Activated CD8-positive, alpha-beta memory T cell treated with anti-CD3 and anti-CD28 coated beads, Interleukin-2, amount 50 U/mL, for 1 hour (primary cell): ENCODE results near the gene IL17RA.
"Not testable (repeated sequence)": the region's sequence is repeated elsewhere in the genome, so short reads cannot be mapped to it uniquely, and the experiment has no call there.

Experiments used
- DNase-seq: peaks from one replicate; pipeline ENCODE4 v3.0.0-alpha.2; 2020; ENCODE audit errors: extremely low read depth

Gene IL17RA

DNA sequence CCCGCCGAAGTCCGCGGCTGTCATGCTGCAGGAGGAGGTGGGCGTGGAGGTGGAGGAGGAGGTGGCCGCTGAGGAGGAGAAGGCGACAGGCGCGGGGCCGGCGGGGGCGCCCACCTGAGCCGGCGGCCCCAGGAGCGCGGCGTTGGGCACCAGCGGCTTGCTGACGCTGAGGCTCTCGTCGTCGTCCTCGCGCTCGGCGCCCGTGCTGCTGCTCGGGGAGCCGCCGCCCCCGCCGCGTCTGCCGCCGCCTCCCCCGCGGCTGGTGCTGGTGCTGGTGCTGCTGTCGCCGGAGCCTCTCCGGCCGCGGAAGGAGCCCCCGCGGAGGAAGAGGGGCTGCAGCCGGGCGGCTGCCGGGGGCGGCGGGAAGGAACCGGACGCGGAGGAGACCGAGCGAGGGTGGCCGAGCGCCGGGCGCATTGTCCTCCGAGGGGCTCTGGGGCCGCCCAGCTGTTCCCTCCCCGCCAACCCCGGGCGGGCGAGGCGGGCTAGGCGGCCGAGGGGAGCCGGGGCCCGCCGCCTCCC is 36.0 kb downstream of the IL17RA start:
- no peak for DNase-seq

DNA sequence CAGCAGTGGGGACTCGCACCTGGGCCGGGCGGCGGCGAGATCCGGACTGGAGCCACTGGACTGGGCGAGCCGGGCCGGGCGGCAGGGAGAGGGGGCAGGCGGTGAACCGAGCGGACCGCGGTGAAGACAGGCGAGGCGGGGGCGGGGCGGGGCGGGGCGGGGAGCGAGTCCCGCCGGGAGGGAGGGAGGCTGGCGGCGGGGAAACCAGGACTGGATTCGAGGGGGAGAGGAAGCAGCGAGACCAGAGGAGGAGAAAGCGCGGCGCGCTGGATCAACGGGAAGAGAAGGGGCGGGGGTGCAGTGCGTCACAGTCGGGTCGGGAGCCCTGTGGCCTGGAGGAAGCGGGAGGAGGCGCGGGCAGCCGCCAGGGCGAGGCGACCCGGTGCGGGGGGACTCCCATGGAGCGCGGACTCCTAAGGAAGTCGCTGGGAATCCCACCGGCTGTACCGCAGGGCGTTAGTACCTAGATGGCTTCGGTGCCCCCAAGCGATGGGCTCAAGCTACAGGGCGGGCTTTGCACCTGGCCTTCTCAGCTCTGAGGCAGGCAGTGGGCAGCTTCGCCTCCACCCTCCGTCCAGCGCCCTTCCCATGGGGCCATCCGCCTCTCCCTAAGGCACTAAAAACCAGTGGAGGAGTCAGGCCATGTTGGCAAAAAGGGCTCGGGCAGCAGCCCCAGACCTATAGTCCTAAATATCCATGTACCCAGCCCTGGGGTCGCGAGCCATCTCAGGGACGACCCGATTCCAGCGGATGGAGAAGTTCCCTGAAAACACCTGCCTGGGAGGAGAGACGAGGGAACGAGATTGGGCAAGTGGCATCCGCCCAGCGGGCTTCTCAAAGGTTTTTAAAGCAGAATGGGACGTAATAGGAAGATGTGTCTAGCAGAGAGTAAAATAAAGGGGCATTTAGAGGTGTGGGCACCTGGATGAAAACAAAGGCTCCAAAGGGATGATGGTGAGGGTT is 36.7 kb downstream of the IL17RA start, which contains the start of gene TMEM121B:
TMEM121B (minus strand) TSS at position 128 of the 963 bp plus-strand sequence. CDS start 233 bp downstream, outside the sequence.
- no peak for DNase-seq

DNA sequence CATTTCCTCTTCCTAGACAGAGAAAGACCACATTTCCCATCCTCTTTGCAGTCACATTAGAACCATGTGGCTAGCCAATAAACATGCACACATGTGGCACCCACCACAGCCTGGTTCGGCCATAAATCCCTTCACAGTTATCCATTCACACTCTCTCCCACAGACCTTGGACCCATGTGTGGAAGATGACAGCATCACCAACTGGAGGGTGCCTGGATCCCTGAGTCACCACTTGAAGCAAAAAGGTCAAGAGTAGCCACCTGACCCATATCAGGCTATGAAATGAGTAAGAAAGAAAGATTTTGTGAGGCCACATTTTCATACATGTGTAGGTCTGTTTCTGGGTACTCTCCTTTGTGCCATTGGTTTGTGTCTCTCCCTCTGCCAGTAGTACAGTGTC is 45.4 kb downstream of the IL17RA start:
- DNase-seq: no peak

DNA sequence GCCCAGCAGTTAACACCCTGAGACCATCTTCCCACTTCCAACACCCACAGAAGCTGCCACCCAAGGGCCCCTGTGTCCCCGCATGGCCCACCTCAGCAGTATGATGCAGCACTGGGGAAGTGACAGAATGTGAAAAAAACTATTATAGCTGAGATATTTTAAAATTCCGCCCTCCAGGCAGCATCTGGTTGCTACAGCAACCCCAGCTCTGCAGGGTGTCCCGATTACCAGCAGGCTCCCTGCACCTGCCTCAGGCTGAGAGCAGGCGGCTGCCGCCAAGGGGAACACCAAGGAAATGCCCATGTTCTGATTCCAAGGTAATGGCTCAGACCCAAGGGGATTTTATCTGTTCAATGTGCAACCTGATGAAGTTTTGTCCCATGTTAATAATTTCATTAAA is 46.9 kb downstream of the IL17RA start:
- no peak for DNase-seq

DNA sequence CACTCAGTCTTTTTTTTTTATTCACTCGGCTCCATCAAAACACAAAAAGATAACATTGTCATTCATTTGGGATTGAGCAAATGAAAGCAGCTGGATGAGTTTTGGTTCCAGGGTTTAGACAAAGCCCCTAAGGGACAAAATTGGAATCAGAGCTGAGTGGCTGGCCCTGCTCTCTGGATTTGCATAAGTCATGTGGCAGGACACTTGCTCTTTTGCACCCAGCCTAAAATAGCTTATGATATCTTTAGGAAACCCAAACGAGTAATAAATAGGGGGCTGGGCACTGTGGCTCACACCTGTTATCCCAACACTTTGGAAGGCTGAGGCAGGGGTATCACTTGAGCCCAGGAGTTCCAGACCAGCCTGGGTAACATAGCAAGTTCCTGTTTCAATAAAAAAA is 47.3 kb downstream of the IL17RA start:
- DNase-seq: no peak

DNA sequence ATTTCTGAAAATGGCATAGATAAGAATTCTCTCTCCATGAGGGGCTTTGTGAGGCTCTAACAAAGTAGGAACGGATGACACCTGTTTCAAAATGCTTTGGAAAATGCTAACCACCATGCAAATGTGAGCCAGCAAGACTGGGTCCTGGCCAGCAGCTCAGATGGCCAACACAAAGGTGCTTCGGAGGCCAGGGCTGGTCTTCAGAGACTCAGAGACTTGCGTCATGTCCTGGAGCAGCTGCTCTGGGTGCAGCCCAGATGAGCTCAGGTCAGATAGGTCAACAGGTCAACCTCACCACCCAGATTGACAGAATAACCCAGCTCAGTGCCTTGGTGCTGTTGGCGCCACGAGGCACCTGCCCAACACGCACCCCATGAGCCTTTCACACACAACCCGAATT is 48.3 kb downstream of the IL17RA start:
- no peak for DNase-seq

DNA sequence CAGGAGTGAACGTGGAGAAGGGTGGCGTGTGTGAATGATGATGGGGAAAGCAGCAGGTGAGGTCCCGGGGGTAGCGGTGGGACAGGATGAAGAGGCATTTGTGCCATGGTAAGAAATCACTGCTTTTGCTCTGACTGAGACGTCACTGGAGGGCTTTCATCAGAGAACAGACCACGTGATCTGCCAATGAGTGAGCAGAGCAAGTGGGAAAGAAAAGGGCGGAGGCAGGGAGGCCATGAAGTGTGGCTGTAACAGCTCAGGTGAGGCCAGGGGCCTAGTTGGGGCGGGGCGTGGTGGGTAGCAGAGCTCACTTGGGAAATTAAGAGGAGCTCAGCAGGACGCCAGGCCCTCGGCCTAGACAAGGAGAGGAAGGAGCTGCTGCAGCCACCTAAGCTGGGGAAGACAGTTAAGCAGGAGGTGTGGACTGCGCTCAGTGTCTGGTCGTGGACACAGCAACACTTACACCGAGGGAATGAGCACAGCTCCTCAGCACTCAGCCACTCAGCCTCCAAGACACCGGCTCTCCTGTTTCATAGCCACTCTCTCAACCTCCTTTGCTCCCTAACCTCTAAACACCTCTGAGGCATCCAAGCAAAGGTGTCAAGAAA is 50.5 kb downstream of the IL17RA start:
- no peak for DNase-seq

DNA sequence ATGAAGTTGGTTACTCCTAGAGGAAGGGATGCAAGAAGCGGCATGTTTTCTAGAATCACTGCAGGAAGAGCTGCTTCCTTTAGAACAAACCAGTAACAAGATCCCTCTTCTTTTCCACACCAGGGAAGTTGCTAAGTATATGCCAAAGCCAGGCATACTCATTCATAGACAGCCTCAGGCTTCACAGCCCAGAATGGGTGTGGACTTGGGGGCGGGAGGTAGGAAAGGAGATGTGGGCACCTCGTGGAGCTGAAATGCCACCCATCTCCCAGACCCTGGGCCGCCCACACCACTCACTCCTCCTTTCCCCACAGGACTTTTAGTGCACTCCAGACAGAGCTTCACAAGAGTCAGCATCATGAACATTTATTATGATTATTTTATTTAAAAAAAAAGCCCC is 52.4 kb downstream of the IL17RA start:
- no peak for DNase-seq

DNA sequence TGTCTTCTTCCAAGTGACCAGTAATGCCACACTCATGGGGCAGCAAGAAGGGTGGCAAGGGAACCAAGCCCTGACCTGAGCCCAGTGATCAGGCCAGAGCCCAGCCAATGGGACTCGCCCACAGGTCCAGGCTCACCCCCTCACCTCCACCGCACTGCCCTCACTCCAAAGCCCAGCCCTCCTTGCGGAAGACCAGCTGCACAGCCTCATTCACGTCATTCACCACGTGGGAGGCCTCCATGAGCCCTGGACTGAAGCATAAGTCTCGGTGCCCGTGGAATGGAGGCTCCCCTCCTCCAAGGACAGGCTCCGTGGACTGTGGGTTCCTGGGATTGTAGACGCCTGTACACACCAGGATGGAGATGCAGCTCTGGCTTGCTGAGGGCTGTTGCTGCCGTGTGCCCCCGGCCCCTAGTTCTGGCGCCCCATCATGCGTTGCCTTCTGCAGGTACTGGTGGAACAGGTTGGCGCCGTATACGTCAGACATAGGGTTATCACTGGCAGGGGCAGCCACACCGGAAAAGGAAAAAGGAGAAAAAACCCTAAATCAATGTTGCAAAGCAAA is 53.1 kb downstream of the IL17RA start:
- no peak for DNase-seq

DNA sequence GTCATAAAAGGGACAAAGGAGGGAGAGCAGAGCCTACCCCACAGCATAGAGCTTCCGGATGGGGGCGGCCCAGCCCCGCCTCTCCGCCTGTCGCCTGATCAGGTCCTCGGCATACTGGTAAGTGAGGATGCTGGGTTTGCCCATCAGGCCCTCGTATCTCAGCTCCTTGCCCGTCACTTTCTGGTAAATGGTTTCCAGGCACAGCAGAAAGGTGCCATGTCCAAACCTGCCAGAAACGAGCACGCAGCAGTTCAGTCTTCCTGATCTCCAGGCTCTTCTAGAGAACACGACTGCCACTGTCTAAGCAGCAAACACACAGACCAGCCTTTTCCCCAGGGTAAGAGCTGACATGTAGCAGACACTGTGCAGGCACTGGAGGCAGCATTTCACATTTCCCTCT is 53.7 kb downstream of the IL17RA start:
- DNase-seq: no peak

DNA sequence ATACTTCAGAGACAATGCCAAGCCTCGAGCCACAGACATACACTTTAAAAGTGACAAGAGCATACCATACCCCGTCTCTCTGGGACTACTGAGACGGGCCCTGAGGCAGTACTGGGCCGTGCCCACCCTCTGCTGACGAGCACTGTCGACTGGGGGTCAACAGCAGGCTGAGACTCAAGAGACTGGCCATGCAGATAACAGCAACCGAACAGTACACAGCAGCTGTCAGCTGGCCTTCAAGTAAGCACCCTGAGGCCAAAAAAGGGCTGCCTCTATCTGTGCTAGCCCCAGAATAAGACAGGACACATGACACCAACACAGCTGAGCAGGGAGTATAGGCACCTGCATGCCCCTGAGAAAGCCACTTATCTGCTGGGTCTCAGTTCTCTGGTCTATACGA is 55.2 kb downstream of the IL17RA start:
- no peak for DNase-seq

DNA sequence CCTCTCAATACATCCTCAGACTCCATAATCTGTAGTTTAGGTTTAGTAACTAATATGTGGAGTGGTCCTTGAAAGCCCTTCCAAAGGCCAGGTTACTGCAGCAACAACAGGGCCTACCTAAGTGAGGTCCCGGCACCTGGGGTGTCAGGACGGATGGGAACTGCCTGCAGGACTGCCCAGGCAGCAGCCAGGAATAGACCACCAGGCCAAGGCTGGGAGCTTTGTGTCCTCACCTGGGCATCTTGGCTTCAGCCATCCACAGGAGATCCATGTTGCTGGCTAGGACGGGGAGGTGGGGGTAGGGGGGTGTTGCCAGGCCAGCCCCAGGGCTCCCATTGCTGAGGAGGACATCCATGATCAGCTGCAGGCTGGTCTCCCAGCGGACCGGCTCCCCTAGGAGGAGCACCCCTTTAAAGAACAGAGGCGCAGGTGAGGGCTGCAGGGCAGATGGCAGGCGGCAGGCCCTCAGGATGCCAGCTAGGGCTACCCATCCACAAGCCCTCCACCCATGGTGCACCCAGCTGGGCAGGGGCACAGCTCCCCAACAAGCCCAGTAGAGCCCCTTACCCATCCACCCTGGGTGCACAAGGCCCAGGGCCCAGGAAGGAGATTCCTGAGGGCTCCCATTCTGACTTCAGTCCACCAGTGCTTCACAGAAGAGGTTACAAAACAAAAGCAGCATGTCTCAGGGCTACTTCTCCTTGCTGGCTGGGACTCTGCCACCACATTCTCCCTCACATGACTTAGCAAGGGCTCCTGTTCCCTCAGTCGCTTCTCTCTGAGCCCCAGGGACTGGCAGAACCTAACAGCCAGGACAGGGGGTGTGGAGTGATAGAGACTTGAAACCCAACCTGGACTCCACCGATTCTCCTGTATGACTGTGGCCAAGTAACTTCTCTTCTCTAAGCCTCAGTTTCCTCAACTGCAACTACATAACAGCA is 56.3 kb downstream of the IL17RA start:
- DNase-seq: no peak

DNA sequence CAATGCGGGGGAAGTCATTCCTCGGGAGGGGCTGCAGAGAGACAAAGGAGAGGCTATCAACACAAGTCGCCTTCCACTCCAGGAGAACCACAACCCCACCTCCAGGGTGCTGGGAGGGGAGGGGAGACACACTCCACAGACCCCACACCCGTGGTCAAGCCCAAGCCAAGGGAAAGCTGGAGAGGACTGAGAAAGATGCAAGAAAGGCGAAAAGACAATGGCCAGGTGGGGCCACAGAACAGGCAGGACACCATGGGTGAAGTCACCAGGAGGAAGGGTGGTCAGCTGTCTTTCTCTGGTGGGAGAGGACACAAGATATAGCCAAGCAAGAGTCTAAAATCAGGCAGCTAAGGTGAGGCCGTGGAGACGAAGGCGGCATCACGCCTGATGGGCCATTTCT is 58.3 kb downstream of the IL17RA start:
- DNase-seq: no peak

DNA sequence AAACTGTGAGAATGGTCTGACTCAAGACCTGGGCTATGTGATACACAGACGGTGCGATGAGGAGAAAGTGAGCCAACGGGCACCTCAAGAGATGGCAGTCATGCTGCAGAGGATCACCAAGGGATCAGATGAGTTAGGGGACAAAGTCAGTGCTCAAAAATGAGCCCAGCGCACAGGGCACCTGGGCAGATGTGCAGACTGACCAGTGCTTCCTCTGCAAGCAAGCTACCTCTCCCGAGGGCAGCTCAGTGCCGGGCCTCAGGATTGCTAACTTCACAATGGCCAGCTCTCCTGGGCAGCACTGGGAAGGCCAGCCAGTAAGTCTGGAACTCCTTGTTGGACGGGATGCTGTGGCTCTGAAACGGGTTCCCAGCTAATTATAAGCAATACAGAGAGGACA is 59.0 kb downstream of the IL17RA start:
- DNase-seq: no peak

DNA sequence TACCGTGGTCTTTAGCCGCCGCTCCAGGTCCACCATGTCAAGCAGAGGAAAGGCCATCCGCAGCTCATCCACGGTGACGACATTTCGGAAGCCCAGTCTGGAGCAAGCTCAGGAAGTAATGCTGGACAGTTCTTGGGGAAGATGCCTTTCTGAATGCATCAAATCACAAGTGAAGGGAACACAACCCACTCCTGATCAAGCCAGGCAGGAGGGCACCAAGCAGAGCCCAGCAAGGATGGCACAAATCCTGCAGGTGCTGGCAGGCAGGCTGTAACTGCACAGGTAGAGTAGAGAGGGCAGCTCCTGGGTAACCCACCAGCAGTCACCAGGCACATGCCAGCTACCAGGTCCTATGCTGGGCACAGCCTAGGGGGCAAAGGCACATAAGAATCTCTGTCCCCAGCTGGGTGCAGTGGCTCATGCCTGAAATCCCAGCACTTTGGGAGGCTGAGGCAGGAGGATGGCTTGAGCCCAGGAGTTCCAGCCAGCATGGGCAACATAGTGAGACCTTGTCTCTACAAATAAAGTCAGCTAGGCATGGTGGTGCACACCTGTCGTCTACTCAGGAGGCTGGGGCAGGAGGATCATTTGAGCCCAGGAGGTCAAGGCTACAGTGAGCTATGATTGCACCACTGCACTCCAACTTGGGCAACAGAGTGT is 60.4 kb downstream of the IL17RA start:
- no peak for DNase-seq

DNA sequence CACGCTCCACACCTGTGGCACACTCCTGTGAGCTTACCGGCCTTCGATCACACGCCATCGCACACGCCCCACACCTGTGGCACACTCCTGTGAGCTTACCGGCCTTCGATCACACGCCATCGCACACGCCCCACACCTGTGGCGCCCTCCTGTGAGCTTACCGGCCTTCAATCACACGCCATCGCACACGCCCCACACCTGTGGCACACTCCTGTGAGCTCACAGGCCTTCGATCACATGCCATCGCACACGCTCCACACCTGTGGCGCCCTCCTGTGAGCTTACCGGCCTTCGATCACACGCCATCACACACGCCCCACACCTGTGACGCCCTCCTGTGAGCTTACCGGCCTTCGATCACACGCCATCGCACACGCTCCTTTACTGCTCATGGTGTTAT is 62.7 kb downstream of the IL17RA start:
- not testable (repeated sequence) for DNase-seq

DNA sequence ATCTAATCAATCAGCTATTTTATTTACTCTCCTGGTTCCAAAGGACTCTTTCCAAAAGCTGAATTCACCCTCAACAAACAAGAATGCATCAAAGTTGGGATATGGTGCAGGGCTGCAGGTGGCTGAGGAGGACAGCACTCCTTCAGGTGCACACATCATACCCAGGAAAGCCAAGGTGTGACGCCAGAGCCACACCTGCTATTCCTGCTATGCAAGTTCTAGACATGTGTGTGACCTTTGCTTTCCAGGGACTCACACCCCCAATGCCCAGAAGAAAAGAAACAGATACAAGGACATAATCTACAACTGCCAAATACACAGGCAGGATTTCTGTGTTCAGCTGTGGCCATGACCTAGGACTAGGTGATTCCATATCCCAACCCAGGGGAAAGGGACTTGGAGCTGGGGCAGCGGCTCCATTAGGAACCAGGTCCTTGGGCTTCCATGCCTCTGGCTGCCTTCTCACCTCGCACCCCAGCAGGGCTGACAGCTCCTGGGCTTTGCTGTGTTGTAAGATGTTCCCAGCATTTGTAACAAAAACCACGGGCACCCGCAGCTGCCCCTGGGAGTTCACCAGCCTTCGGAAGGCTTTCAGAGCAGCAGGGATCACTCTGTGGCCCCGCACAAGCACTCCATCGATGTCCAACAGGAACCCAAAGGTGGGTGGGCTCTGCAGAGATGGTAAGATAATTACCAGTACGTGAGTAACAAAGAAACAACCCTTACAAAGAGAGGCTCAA is 64.4 kb downstream of the IL17RA start:
- DNase-seq: no peak

DNA sequence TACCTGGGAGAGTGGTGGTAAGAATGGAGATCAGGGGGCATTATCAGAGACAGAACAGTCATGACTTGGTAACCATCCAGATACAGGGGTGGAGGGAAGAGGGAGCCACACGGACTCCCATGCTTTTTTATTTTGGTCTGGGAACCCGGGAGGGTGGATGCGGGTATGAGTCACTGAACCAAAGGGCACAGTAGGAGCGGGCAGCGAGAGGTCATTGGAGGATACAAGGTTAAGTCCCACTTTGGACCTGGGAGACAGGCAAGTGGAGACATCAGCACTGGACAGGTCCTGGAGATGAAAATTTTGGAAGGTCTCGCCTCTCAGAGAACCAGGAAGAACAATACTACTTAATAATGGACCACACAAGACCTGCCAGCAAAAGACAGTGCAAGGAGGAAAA is 67.5 kb downstream of the IL17RA start:
- no peak for DNase-seq

DNA sequence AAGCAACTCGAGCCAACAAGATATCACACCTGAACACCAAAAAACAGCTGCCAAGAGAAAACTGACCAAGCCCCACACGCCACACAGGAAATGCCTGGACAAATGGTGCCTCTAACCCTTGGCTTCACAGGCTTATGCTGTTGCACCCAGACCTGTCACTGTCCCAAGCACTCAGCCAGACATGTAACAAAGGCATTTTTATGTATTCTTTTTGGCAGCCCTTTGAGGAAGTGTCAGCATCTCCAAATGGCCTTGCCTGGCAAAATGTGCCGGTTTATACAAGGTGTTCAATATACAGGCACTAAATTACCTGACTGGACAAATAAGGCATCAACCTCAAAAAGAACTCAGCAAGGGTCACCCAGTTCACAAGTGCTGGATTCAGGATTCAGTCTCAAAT is 68.2 kb downstream of the IL17RA start:
- no peak for DNase-seq

DNA sequence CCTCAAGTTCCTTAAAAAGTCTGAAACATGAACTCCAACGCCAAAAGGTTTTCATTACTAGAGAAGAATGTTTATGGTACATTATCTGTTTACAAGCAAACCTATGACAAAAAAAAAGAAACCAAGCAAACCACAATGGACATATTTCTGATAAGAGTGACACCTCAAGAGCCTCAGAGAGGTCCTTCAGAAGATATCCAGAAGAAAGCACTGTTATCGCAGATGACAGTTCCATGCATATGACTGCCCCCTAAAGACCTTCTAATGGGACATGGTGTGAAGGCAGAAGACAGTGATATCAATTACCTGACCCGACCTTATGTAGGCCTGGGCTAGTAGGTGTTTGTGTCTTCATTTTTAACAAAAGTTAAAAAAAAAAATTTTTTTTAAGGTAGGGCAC is 71.1 kb downstream of the IL17RA start:
- no peak for DNase-seq
